LoVo (cell line): Measurements from ENCODE around the gene POLR2J.
A peak's percentile ranks its signal among the peaks of the same experiment; 100 is the strongest.

ENCODE experiments used
- DNase-seq: peaks from one replicate; pipeline ENCODE4 v3.0.0-alpha.2; 2016; ENCODE audit warnings: low spot score

POLR2J gene

GRCh38 chr7:102439963-102440795, 38.5 kb downstream of the POLR2J start:
- peak; percentile 64 for DNase-seq

GRCh38 chr7:102436118-102436517, 42.6 kb downstream of the POLR2J start:
- no peak for DNase-seq

- no peak for DNase-seq
These were observed 44.7 kb downstream of the POLR2J start for GRCh38 chr7:102434039-102434486.

DNA sequence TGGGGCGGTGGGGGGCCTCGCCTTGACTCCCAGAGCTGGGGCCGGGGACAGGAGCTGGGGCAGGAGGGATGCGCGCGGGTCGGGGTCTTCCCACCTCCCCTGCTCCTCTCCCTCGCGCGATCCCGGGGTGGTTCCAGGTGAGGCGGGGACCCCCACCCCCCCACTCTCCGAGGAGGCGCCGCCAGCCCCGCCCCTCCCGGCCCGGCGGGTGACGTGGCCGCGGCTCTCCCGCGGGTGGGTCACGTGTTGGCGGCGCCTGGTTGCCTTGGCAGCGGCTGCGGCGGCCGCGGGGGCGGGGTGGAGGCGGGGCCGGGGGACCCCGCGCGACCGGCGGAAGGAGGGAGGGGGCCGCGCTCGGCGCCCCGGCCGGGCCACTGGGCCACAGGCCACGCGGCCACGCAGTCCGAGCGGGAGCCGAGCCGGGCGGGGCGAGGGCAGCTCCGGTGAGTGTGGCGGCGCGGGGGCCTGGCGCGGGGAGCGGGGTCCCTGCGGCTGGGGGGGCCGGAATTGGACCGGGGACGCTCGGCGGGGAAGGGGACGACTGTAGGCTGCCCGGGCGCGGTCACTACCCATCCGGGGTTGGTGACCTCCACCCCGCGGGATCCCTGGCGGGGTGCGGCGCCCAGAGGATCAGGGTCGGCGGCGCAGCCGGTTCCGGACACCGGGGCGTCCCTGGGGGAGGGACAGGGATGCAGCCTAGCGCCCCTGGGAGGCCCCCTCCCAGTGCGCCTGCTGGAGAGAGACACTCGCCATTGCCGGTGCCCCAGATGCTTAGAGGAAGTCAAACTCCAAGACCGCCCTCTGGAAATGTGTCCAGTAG, 45.3 kb downstream of the POLR2J start, which contains the start of gene ORAI2:
Gene ORAI2 (plus strand): TSS at position 357 of the 820 bp plus-strand sequence. CDS start 5,382 bp downstream, outside the sequence.
- peak; percentile 79 for DNase-seq

- DNase-seq = no peak
These were observed 46.1 kb downstream of the POLR2J start for GRCh38 chr7:102432442-102433218.

- DNase-seq = peak; percentile 41
These were observed 47.0 kb downstream of the POLR2J start for GRCh38 chr7:102431617-102432298.

DNA sequence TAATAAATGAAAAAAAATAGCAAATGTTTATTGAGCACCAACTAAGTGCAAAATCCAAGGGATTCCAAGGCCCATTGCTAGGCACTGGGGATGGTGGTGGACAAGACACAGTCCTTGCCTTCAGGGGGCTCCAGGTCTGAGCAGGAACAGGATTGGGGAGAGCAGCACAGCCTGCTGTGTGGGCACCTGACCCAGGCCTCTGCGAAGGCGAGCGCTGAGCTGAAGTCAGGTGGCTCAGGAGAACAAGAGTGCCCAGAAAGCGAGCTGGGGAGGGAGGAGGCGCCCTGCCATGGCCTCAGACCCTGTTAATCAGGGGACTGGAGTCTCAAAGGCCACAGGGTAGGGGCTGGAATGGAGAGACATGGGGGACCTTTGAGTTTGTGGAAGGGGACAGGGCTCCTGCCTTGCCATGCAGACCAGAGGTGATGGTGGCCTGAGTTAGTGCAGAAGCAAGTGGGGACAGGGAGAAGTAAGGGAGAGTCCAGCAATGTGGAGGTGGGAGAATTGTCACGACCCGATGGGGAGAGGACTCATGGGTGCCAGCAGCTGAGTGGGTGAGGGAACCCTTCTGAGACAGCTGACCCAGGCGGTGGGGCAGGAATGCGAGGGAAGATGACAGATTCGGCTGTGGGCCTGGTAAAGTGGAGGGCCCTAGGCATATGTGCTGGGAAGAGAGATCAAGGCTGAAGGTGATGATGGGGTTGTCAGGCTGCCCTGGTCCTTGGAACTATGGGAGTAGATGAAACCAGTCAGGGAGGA, 49.4 kb downstream of the POLR2J start:
- no peak for DNase-seq

- no peak for DNase-seq
These were observed 51.7 kb downstream of the POLR2J start for GRCh38 chr7:102427019-102427405.

GRCh38 chr7:102426268-102427018, 52.3 kb downstream of the POLR2J start:
- no peak for DNase-seq

GRCh38 chr7:102425639-102426267, 53.0 kb downstream of the POLR2J start:
- no peak for DNase-seq

GRCh38 chr7:102424787-102425218, 53.9 kb downstream of the POLR2J start:
- no peak for DNase-seq

GRCh38 chr7:102424129-102424551, 54.6 kb downstream of the POLR2J start:
- no peak for DNase-seq
